HepG2 (cell line): ENCODE measurements around the gene CDH13.

Experiments used
- DNMT1 ChIP-seq: sonication (generic); formaldehyde crosslinking; IDR thresholded peaks from 2 replicates; pipeline ENCODE4 v1.5.1; 2020; ENCODE audit warnings: mild to moderate bottlenecking, missing genetic modification reagents
- ESRRA ChIP-seq: sonication (generic); formaldehyde crosslinking; IDR thresholded peaks from 2 replicates; pipeline ENCODE4 v1.5.1; 2020; ENCODE audit warnings: mild to moderate bottlenecking, low read depth, missing genetic modification reagents
- GLMP ChIP-seq: sonication (generic); formaldehyde crosslinking; IDR thresholded peaks from 2 replicates; pipeline ENCODE4 v1.9.0; 2021; ENCODE audit warnings: missing genetic modification reagents, mild to moderate bottlenecking, borderline replicate concordance
- NCOR1 ChIP-seq: fragments of 200-600 bp; sonication (generic); IDR thresholded peaks from 2 replicates; pipeline ENCODE4 v1.7.0; 2017; ENCODE audit warnings: antibody characterized with exemption, low read length, borderline replicate concordance
- SOX6 ChIP-seq, 2 experiments: fragments of 450-650 bp in 1 of 2; sonication (generic) in 1 of 2; formaldehyde crosslinking in 1 of 2; IDR thresholded peaks; 2 replicates each; pipeline versions ENCODE4 v1.4.0 to v1.6.1; 2017 to 2020; ENCODE audit warnings: antibody characterized with exemption in 1 of 2, mild to moderate bottlenecking in 1 of 2, missing genetic modification reagents in 1 of 2
- TAF15 ChIP-seq: fragments of 200-400 bp; formaldehyde crosslinking; IDR thresholded peaks from one replicate; pipeline ENCODE4 v1.6.1; 2018; ENCODE audit warnings: mild to moderate bottlenecking, low read depth, low read length; ENCODE audit not compliant: poor library complexity, severe bottlenecking

- no peak for TF ChIP-seq DNMT1
- no peak for TF ChIP-seq NCOR1
- TF ChIP-seq GLMP, result no peak
- no peak for TF ChIP-seq ESRRA (CRISPR knock-in tag)
- TF ChIP-seq SOX6 (IDR thresholded peaks at IDR 0.05), result no peak
- TF ChIP-seq SOX6 (CRISPR knock-in tag; IDR thresholded peaks at IDR 0.05), result no peak
- no peak for TF ChIP-seq TAF15
Measured at GRCh38 chr16:82911925-82912324, 285.2 kb downstream of the CDH13 start.
